HG03558 (cell line): Measurements from ENCODE around the gene CRELD2.

ENCODE experiments used
- ATAC-seq: cut with Tn5 transposase; IDR thresholded peaks from one replicate; pipeline ENCODE4 v1.9.1; 2021; ENCODE audit warnings: moderate number of reproducible peaks; ENCODE audit not compliant: unreplicated experiment; ENCODE audit errors: extremely low read depth

The CRELD2 gene

DNA sequence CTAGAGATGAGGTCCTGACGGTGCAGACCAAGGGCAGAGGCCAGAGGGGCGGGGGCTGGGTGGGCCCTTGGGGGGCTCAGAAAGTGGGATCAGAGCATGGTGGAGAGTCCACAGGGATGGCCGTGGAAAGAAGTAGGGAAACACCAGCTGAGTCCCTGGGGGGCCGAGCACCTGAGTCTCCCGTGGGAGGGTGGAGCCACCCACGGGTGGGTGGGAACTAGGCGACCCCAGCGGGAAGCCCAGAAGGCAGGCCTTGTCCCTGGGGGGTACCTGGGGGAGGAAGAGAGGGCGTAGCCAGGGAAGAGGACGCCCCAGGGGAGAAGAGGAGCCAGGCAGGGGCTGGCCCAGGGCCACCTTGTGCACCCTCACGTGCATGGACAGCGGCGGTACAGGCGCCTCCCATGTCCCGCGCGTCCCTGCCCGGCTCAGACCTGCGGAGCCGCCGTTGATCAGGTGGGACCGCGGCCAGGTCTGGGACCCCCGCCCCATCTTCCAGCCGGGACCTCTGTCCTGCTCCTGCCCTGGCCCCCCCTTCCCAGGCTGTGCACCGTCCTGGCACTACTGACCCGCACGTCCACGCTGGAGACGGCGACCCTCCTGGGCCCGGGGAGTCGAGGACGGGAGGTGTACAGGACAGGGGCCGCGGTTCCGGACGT lies 10.2 kb downstream of the CRELD2 start:
- no peak for ATAC-seq

DNA sequence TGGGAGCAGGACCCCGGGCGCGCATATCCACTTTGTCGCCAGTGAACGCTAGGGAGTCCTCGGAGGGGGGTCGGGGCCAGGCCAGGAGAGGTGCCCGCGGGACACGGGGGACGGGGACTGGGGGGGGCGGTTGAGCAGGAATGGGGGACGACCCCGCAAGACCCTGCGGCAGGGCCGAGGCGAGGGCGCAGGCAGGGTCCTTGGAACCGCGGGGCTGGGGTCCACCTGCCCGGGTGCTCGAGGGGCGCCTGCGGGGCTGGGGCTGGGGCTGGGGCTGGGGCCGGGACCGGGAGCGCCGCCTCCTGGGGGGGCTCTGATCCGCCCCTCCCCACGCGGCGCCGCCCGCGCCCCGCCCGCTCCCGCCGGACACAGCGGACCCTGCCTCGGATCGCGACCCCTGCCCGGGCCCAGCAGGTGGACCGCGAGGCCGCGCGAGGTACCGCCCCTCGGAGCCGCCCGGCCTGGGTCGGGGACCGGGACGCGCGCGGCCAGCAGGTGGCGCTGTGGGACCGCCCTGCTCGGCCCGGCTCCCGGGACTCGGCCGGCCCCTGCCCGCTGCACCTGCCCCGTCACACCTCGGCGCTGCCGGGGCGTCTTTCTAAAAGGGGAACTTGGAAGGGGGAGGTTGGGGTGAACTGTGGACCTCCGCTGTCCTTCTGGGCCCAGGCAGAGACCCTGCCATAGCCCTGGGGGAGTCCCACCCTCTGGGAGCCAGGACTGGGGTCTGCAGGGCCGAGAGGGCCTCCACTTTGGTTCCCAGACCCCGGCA lies 11.0 kb downstream of the CRELD2 start:
- no peak for ATAC-seq

DNA sequence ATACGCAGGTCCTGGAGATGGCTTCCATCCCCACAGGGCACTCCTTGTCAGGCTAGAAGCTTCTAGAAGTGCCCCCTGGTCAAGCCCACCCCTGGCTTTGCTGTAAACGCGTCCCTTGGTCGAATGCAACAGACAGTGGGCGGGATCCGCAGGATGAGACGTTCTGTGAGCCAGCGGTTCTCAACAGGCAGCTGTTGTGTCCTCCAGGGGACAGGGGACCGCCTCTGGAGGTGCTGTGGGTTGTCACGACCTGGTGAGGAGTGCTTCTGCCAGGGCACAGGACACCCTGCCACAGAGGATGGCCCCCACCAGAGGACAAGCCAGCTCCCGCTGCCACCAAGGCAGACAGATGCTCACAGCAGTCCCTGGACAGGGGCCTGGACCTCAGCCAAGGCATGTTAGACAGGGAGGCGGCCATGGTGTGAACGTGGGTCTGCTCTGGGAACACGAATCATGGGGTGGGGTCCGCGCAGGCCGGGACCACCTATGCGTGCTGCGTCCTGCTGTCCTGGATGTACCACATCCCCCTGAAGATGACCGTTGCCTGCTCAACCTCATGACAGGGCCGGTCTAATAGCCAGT lies 11.7 kb downstream of the CRELD2 start:
- no peak for ATAC-seq

DNA sequence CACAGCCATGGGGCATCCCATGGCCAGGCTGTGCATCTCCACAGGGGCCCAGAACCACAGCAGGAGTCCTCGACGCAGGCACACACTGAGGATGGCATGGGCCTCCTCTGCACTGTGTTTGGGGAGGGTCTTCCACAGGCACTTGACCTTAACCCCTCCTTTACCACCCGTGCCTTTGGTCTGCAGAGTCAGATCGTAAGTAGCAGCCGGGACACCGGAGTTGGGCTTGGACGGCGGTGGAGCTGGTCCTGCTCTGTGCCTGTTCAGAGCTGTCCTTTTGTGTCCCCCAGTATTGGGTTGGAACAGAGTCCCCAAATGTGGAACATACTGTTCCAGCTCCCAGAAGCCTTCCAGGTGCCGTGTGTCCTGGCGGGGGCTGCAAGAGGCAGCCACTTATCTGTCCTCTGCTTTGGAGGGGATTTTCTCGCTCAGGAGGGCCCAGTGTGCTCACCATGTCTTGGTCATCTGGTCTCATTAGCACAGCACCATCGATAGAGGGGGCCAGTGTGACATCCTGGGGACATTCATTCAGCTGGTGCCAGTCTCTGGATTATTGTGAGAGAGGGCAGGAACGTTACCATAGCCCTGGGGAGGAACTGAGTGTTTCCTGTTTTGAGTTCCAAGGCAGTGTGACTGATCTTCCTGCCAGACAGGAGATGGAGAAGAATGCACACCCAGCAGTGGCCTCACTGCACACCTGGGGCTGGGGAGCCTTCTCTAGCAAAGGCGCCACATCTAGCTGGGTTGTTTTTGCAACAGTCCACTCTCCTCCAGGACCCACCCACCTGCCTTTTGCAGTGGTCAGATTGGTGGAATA lies 12.4 kb downstream of the CRELD2 start:
- no peak for ATAC-seq

DNA sequence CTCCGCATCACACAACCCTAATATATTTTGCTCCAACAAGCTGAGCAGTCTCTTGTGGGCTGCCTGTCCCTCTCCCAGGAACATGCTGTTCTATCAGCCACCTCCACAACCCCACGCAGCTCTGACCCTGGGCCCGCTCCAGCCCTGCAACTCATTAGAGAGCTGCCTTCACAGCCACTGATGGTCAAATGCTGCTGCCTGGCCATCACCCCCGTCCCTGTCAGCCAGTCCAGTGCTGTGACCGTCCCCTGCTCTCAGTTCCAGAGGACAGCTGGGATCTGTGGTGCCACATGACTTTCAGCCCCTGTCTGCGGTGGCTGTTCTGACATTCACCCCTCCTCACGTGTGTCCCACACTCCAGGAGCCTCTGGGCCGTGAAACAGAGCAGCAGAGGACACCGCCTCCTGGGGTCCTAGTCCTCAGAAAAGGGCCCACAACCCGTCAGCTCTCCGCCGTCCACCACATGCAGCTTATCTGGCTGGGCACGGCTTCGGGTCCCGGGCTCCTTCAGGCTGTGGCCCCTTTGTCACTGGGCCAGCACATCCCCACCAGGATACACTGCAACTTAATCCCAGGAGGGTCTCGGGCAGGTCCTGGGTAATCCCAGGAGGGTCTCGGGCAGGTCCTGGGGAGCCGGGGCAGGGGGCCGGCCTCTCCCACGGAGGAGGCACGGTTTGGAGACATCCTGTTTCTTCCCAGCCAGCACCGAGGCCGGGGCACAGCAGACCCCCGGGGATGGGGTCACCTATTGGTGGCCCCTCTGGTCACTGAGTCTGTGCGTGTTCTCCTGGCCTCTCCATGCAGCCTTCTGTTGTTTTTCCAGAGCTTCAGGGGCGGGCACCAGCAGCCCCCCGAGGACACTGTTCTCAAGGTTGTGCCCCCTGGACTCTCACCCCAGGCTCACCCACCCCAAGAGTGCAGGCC lies 15.1 kb downstream of the CRELD2 start:
- no peak for ATAC-seq

DNA sequence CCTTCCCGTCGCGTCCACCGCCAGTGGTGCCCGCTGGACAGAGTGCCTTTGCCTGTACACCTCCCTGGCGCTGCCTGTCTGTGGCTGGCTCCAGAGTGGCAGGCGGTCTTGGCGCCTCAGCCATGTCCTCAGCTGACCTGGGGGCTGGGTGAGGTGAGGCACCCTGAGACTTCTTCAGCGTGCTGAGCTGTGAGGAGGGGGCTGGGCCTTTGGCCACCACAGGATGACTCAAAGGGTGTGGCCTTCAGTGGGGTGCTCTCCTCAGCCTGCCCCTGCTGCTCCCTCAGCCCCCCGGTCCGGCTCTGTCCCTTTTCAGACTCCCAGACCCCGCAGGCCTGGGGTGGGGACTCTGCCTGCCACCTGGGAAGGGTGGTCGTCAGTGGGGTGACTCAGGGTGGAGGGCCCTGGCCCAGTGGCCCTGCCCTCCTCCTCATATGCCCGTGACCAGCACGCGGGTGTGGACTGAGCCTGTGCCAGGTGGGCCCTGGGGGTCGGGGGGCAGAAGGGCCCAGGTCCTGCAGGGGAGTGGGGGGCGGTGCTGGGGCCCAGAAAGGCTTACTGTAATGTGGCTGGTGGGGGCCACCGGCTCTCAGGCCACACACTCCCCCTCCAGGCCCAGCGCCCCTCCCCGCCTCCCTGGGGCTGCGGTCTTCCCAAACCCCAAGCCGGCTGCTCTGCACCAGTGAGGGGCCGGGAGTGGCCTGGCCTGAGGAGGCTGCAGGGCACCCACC lies 15.9 kb downstream of the CRELD2 start:
- no peak for ATAC-seq

DNA sequence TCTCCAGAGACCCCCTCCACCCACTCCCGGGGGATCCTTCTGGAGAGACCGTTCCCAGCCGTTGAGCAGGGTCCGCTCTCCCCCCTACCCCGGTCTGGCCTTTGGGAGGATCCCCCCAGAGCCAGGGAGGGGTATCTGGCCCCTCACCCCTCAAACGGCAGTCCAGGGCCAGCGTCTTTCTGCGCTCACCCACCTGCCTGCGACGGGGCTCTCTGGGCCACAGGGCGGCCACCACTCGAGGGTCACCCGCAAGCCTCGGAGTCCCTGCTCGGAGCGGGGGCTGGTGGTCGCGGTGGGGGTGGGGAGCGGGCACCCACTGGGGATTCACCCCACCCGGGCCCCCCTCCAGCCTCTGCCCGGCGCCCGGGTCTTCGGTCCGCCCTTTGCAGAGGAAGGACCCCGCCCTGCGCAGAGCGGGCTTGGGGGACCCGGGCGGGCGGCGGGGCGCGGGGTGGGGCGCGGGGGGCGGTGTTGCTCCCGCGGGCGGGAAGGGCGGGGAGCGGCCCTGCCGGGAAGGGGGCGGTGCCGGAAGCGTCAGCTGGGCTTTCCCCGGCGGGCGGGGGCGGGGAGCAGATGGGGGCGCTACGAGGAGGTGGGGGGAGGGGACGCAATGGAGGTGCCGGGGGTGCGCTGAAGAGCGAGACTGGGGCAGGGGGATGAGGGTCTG lies 16.6 kb downstream of the CRELD2 start:
- ATAC-seq = no peak

DNA sequence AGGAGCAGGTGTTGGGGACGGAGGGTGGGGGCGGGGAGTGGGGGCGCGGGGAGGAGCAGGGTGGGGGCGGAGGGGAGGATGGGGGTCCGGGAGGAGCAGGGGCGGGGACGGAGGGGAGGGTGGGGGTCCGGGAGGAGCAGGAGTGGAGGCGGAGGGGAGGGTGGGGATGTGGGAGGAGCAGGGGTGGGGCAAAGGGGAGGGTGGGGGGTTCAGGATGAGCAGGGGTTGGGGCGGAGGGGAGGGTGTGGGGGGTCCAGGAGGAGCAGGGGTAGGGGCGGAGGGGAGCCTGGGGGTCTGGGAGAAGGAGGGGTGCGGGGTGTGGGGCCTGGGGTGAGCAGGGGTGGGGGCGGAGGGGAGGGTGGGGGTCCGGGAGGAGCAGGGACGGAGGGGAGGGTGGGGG lies 17.1 kb downstream of the CRELD2 start:
- ATAC-seq = no peak

DNA sequence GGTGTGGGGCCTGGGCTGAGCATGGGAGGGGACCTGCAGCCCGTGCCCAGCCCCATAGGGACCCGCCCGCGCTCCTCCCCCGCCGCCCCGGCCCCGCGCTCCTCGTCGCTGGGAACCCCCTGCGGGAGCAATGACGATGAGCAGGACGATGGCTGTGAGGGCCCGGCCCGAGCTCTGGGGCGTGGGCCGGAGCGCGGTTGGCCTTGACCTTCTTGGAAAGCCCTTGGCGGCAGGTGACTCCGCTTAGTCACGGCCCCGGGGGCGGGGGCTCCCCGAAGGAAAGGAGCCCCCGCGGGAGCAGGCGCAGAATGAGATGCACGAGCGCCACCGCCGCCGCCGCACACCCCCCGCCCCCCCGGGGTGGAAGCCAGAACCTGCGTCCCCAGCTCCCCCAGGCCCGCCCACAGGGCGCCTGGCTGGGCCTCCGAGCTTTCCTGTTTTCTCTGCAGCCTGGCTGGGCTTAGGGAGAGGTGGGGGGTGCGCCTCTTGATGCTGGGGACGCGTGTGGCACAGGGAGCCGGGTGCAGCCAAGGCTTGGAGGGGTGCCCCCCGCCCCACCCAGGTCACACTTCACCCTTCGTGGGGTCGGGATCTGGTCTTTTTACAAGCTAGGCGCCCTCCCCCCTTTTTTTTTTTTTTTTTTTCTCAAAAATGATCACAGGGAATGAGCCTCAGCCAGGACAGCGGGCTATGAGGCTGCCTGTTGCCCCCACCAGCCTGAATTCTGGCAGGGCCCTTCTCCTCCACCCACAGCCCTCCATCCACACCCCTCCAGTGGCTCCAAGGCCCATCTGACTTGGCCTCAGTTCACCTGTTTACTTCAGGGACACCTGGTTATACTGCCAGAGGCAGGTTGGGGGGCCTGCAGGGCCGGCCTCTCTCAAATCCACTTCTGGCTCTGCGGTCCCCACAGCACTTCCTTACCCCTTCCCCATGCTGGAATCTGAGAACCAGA lies 17.9 kb downstream of the CRELD2 start:
- ATAC-seq = peak; percentile 38

DNA sequence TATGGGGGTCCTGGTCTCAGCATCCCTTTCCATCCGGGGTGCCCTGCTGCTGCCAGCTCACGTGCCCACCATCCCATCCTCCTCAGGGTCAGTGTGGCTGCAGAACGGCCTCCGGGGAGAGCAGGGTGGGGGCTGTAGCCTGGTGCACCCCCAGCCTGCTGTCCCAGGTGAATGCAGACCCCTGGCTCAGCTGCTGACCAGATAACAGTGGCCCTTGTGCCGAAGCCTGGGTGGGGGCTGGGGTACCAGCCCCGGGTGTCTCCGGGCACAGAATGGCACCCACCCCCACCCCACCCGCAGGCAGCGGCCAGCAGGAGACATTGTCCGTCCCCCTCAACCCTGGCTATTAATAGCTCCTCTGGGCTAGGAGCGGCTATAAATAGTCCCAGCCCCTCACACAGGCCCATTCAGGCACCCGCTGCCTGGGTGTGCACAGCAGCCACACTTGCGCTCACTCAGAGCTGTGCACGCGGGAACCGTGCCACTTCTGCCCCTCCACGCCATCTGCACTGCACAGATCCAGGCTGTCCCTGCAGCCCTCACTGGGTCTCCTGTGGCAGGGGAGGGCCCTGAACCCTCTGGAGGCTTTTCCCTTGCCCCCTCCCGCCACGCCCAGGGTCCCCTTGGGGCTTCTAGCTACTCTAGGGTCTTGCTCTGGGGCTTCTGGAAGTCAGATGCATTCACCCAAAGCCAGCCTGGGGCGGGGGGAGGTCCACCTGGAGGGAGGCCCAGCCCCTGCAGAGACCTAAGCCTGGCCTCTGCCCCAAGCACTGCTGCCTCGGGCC lies 18.7 kb downstream of the CRELD2 start:
- ATAC-seq = no peak

DNA sequence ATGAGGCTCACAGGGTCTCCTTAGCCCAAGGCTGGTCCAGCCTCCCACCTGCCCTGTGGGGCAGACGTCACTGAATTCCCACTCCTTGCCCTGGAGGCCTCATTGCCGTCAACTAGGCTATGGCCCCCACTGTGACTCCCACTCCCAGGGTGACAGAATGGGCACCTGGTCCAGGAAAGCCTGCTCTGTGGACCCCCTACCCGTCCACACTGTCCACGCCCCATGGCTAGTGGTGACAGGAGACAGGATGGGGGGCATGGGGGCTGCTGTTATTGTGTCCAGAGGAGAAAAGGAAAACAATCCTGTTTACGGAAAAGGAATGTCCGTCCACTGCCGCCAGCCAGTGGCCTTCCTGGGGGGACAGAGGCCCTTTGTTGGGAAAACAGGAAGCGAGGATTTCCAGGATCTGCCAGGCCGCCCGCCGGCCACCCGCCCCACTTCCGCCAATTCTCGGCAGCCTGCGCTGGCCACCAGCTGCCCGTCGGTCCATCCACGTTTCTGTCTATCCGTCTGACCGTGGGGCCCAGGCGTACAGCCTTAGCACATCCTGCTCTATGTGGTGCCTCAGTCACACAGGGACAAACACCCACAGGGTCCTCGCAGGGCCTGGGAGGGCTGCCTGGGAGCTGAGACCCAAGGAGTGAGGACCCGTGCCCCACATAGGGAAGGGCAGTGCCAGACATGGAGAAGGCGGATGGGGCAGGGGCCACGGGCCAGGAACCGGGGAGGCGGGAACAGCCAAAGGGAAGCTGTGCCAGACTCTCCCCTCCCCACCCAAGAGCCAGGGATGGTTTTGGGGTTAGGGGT lies 19.5 kb downstream of the CRELD2 start:
- ATAC-seq = no peak

DNA sequence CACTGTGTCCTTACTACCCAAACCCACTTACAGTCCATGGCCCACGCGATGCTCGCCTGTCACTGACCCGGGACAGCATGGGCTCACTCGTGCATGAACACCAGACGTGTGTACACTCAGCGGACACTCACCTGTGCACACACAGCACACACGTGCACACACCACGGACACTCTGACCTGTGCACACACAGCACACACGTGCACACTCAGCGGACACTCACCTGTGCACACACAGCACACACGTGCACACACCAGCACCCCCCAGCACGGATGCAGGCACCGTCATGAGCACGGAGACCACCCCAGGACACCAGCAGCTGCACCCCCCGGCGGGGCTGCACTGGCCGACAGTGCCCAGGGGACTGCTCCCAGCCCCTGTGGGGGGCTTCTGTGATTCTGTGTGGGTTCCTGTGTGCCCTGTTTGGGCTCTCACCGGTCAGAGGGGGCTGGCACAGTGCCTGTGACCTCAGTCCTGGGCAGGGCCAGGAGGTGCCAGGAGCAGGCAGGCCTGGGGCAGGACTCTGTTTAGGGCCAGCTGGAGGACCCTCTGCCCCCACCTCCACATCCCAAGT lies 20.2 kb downstream of the CRELD2 start:
- ATAC-seq = no peak

DNA sequence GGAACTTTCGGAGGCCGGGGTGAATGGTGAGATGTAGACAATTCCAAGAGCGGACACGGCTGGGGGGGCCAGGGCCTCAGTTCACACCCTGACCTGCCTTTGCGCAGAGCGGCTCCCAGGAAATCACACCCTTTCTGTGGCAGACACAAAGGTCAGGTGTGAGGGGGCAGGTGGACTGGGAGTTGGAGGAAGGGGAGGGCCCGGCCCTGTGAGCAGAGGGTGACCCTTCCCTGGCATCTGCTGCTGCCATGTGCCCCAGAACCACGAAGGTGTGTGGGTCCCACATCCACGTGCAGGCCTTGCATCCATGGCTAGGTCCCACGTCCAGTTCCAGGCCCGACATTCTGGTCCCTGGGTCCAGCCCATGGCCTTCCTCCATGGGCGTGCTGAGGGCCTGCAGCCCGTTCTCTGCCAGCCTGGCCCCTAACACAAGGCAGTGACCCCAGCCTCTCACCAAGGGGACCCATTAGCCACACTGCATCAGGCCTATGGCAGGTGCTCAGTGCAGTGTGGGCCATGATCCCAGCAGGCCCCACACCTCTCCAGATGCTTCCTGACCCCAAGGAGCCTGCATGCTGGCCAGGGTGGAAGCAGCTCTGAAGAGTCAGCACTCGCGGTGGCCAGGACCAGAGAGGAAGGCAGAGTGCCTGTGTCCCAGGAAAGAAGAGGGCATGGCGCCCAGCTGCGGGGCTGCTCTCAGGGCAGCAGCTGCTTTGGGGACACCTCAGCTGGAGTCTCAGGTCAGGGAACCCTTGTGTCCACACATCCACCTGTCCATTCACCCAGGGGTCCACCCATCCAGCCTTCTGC lies 23.3 kb downstream of the CRELD2 start:
- ATAC-seq = no peak

DNA sequence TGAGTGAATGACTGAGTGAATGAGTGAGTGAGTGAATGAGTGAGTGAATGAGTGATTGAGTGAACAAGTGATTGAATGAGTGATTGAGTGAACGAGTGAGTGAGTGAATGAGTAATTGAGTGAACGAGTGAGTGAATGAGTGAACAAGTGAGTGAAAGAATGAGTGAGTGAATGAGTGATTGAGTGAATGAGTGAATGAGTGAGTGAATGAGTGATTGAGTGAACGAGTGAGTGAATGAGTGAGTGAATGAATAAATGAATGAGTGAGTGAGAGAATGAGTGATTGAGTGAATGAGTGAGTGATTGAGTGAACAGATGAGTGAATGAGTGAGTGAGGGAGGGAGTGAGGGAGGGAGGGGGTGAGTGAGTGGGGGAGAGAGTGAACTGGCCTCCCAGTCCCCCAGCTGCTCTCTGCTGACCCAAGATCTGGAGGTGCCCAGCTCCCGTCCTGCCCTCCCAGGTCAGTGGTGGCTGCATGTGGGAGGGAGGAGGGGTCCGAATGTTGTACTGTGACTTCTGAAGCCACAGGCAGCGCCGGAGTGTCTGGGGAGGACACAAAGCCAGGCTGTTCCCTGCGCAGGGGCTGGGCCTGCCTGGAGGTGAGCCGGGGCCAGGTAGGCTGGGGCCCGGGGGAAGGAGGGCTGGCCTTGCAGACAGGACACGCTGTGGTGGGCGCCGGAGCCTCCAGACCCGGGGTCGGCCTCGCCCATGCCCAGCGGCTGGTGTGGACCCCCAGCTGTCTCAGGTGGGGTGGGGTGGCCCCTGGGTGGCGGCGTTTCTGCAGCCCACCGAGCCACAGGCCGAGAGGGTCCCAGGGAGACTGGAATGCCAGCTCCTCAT lies 24.4 kb downstream of the CRELD2 start:
- ATAC-seq = no peak
